GM18868 (cell line): ENCODE data around the gene MTFMT.
"Not testable (repeated sequence)": the region's sequence is repeated elsewhere in the genome, so short reads cannot be mapped to it uniquely, and the experiment has no call there.

Experiments
- ATAC-seq: cut with Tn5 transposase; IDR thresholded peaks from one replicate; pipeline ENCODE4 v1.9.1; 2021; ENCODE audit warnings: mild to moderate bottlenecking, moderate library complexity; ENCODE audit not compliant: unreplicated experiment

The MTFMT gene

DNA sequence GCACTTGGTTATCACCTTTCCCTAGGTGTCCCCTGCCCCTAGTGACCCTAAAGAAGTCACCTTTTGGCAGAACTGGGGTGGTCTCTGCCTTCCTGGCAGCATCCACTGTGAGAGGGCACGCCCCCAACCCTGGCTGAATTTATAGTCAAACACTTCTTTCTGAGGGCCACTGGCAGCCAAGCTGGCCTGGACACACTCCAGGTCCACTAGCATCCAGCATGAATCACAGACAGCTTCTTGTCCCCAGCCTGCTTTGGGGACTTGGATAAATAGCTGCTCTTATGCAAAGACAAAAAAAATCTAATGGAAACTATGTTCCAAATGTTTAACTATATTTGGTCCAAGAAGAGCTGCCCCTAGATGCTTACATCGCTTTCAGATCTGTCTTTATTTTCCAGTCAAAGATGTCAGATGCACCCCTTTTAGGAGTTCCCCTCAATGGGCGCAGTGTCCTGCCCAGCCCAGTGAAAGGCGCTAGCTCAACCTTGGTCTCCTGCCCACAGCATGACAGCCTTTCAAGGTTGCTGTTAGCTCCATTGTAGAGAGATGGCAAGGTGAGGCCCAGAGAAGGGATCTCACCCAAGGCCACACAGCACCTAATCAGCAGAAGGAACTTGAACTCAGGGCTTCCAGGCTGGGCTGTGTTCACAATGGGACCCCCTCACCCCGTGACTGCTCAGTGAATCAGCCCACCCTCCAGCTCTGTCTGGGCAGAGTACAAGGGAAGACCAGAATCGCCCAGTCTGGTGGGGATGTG is 31.4 kb upstream of the MTFMT start:
- no peak for ATAC-seq

DNA sequence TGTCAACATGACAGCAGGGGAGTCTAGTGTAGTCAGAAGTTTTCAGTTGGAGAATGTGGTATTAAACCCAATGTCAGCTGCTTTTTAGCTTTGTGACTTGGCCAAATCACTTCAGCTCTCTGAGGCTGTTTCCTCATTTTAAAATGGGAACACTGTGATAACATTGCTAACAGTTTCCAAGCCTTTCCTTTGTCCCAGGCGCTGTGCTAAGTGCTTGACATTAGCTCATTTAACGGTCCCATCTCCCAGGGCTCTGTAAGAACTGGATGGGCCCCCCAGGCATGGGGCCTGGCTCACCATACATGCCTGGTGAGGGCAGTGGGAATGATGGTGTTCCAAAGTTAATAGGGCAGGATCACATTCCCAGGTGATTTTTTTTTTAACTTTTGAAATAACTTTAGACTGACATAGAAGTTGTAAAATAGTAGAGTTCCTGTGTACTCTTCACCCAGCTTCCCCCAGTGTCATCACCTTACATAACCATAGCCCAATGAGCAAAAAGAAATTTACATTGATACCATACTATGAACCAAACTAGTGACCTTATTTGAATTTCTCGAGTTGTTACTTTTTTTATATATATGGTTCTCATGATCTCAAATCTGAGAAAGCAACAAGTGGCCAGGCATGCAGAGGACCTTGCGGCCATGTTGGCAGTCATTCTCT is 30.6 kb upstream of the MTFMT start:
- ATAC-seq = no peak

DNA sequence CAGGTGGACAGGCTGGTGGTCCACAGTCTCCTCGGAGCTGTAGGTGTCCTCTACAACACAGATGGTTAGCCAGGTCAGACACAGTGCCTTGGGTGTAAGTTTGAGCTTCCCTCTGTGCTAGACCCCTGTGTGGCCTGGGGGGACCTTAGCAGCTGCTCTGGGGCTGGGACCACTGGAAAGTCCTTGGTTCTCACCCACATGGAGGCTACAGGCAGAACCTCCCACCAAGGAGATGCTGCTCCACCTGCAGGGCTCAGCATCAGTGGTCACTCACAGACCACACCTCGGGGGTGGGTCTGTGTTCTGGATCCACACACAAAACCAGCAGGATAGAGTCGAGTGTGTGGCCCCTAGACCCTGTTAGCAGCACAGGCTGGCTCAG is 29.9 kb upstream of the MTFMT start:
- ATAC-seq = no peak

DNA sequence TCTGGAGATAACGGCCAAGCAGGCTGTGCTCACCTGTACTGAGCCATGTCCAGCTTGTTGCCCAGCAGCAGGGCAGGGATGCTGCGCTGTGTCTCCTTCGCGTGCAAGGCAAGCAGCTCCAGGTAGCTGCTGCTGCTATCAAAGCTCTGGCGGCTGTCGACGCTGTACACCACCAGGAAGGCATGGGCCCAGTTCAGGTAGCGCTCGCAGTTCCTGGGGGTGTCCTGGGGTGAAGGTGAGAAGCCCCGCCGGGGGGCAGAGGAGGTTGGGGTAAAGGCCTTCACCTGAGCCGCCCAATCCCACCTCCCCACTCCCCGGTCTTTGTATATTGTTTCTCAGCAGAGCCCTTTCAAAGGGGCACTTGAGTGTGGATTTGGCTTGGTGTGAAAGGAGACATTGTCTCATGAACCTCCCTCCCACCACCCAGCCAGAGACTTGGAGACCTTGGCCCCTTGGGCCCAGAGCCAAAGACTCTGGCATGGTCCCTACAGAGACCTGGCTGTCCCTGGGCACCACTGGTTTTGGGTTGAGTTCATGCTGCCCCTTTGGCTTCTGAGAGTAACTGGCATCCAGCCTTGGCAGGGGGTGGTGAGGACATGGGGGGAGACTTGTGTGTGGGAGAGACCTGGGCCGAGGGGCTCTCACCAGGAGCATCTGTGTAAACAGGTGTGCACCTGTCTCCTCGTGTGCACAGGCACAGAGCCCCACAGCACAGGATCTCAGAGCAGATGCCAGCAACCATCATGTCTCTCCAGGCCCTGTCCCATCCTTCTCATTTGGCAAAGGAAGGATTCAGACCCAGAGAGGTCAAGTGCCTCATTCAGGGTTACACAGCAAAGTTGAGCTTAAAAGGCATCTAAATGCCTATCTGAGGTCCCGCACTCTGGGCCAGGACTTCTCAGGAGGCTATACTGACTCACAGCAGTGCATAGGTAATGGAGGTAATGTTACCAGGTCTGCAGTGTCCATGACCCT is 29.2 kb upstream of the MTFMT start:
- ATAC-seq = no peak

DNA sequence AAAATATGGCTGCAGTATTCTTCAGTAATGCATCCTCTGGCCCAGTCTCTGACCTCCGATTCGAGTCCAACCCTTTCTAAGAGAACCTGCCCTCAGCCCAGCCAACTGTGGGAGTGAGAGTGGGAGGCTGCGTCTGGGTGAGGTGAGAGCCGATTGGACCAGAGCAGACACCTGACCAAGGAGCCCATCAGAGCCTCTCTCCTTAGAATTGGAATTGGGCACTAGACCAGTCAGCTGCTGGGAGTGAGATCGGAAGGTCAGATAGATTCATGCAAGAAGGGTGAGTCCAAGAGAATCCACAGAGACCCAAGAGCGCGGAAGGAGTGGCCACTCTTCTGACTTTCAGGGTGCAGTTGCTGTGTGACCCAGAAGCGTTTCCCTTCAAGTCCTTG is 28.1 kb upstream of the MTFMT start:
- no peak for ATAC-seq

DNA sequence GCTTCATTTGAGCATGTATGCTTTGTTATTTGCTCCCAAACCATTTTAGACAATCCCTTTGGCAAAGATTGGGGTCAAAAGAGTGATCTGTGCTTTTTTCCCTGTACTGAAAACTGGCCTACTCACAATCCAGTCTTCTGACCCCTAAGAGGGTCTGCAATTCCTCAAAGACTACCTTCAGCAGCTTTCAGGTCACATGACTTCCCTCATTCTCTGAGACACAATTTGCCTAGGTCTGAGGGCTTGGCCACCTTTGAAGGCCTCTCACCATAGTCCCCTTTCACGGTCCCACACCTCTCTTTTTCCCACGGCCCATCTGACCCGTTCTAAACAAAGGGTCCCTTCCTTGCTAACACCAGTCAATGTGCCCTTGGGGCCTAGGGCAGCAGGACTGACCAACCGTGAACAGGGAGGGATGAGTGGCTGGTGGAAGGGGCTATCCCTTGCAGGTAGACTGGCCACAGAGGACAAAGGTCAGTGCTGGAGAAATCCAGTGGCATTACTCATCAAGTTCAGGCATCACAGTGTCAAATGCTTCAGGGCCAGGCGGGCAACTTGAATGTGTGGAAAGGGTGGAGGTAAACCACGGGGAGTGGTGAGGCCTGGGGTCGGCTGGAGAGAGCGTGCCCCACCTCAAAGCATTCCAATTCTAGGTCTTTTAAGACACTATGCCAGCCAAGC is 27.6 kb upstream of the MTFMT start:
- no peak for ATAC-seq

DNA sequence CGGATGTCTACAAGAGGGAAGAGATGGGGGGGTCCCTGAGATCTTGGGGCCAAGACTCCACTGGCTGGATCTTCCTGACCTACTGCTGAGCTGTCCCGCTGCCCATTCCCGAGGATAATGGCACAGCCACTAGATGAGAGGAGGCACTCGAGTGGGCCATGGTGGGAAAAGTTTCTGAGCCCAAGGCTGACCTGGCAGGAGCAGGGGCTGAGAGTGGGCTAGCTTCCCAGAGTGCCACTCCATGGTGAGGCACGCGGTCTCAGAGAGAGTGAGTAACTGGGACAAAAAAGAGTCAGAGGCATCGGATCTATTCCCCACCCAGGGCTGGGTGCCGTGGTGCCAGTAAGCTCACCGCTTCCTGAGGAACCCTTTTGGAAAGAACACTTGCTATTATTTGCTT is 26.7 kb upstream of the MTFMT start:
- no peak for ATAC-seq

DNA sequence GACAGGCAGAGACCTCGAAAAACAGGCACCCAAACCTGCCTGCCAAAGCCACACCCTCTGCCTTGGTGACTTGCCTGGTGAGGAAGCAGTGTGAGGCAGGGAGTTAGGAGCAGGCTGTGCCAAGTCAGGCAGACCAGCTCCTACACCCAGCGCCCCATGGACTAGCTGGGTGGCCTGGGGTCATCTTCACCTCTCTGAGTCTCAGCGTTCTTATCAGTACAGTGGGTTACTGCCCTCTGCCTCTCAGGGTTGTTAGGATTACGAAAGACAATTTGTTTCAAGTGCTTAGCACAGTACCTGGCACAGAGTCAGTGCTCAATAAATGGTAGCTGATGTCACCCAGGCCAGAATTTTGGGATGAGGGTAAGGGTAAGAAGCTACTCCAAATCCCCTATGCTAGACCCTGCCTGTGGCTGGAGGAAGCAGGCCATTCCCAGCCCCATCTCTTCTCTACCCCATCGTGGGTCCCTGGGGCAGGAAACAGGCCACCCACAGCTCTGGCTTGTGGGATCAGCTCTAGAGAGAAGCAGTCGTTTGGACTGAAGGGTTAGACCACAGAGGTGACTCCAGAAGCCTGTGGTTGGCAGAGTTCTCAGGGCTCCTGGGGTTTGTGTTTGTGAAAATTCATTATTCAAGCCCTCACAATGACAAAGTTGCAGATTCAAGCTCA is 25.9 kb upstream of the MTFMT start:
- ATAC-seq = no peak

DNA sequence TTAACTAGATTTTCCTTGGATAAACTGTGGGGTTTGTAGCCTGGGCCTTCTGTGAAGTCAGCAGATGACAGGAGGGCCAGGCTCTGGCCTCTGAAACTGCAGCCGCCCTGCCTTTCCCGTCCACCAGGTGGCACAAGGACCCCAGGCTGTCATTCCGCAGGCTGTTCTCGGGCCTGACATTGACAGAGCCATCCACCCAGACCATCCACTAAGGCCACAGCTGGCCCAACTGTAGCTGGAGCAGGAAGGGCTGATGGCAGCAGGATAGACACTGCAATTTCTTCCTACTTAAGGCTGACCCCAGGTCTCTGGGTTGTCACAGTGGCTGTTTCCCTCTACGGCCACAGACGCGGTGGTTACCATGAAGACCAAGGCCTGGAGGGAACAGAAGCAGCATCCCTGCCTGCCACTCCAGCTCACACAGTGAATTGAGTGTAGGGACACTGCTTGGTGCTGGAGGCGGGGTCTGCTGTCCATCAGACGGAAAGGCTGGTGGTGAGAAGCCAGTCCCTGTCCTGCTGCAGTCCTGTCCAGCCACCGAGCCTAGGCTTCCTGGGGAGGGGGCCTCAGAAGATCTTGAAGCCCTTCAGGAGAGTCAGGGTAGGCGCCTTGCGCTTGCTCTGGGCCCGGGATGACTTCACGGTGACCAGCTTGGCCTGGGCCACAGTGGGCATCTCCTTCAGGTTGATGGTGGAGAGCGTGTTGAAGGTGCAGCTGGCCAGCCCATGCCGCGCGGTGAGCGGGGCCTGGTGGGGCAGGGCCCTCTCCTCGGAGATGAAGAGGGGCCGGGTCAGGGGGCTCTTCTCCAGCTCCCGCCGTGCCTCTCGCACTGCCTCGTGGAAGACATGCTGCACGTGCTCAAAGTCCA is 25.1 kb upstream of the MTFMT start:
- no peak for ATAC-seq

DNA sequence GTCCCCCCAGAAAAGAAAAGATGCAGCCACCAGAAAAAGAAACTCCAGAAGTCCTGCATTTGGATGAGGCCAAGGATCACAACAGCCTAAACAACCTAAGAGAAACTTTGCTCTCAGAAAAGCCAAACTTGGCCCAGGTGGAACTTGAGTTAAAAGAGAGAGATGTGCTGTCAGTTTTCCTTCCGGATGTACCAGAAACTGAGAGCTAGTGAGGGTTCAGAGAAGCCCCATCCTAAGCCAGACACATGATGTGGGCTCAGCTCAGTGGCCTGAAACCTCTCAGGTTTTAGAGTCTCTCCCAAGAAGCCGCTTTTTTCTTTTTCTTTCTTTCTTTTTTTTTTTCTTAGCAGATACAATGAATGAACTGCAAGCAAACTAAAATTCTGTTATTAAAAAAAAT is 23.5 kb upstream of the MTFMT start:
- no peak for ATAC-seq

DNA sequence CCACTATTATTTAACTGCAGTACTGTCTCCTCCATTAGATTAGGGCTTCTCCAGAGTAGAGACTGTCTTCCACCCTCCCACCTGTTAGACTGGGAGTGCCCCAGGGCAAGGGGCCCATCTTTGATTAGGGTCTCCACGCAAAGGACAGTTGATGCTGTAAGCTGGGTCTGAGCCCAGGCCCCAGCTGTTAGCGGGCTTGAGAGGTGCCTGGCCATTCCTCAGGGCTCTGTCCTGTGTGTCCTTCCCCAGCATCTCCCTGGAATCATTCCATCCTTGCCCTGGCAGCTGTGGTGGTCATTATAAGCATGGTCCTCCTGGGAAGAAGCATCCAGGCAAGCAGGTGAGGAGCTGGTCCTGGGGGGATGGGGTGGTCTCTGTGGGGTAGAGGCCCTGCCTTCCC is 21.8 kb upstream of the MTFMT start:
- no peak for ATAC-seq

DNA sequence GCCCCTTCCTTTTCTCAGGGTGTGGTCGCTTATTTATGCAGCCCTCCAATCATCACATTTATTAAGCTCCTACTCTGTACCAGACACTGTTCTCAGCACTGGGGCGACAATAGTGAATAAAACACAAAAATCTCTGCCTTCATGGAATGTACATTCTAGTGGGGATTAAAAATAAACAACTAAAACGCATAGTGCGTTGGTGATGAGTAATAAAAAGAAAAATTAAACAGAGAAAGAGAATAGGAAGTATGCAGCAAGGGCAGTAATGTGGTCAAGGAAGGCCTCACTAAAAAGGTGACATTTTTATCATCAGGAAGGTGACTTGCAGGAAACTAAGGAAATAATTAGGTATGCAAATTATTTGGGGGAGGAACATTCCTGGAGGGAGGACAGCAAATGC is 20.8 kb upstream of the MTFMT start:
- ATAC-seq = no peak

DNA sequence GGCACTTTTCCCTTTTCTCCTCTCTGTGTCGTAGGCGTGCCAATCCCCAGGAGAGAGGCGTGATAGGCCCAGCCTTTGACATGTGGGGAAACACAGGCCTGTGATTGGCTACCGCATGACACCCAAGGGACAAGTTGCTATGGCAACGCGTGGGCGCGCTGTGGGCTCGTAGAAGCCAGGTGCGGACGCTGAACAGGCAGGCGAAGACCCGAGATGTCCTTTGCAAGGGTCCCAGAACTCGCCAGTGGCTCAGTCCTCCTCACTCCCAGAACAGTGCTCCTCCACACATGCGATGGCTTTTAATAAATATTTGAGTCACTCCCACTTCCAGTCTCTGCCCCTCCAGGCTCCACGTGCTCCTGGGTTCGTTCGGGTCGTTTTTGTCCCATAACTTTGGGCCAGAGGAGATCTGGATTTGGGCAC is 20.0 kb upstream of the MTFMT start:
- peak; percentile 87 for ATAC-seq

DNA sequence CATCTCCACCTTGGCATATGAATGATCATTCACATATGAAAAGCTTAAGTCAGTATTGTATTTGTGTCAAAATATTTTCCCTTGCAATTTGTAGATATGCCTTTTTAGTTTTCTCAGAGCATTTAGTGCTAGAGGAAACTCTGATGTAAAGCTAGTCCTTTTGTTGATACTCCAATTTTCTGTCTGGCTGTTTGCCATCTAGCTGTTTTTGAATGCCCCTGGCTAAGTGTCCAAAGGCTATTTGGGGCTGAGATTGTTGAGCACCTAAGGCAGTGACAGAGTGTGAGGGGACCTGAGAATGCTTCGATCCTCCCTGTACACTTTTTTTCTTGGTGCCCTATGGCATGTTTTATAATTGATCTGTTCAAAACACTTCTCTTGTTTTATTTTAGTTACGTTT is 18.8 kb upstream of the MTFMT start:
- ATAC-seq = no peak

DNA sequence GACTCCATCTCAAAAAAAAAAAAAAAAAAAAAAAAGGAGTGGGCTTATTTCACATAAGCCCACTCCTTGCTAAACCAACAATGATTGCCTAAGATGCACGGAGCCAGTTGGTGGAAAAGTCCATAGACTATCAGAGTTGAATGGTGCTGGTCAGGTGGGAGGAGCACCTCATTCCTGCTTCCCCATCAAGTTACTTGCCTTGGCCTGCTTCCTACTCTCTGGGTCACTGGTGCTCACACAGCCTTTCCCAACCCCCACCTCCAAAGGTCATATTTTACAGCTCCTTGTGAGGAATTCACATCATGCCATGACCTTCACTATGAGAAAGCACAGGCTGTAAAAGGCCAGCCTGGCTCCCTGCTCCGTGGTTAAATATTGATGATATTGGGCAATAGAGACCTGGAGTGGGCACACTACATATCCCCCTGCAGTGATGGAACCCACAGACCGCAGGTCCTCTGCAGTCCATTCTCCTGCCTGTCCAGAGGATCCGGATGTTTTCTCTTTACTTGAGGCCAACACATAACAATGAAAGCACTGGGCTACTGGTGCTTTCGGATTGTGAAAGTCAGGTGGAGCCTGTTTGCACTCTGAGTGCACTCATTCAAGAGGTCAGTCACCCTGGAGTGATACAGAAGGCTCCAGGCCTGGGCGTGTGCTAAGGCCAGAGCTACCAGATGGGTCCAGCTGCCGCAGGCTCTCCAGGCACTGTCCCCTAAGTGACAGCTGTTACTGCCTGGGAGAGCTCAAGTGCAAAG is 15.5 kb upstream of the MTFMT start, which contains the start of gene SLC51B:
Gene SLC51B (plus strand): TSS at position 664 of the 758 bp plus-strand sequence. CDS start 4,618 bp downstream, outside the sequence.
- no peak for ATAC-seq

DNA sequence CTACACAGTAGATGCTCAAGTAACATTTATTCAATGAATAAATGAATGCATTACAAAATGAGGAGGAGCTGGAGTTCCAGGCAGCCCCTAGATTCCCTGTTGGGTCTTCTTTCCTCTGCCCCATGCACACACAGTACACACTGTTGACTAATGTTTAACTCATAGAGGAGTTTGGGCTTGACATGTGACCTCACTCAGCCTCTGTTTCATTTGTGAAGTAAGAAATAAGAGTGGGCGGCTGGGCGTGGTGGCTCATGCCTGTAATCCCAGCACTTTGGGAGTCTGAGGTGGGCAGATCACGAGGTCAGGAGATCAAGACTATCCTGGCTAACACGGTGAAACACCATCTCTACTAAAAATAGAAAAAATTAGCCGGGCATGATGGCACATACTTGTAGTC is 14.8 kb upstream of the MTFMT start:
- ATAC-seq = not testable (repeated sequence)

DNA sequence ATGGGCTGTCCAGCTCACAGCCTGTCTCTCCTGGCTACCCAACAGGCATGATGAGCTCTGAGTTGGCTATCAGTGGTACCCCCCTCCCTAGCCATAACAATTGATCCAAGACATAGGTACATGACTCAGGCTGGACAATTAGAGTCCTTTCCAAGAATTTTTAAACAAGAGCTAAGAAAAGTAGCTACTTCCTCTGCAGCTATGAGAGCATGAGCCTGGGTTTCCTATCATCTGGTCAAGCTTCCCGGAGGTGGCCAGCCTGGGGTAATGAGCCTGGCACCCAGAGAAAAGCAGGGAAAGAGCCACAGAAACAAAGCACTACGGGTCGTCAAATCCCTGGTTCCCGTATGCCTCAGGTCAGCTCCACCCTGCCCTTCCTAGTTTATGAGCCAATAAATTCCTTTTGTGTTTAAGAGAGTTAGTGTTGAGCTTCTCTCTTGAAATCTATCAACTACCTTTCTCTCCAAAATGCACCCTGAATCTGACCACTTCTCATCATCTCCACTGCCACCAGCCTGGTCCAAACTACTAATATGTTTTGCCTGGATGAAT is 13.4 kb upstream of the MTFMT start:
- no peak for ATAC-seq

DNA sequence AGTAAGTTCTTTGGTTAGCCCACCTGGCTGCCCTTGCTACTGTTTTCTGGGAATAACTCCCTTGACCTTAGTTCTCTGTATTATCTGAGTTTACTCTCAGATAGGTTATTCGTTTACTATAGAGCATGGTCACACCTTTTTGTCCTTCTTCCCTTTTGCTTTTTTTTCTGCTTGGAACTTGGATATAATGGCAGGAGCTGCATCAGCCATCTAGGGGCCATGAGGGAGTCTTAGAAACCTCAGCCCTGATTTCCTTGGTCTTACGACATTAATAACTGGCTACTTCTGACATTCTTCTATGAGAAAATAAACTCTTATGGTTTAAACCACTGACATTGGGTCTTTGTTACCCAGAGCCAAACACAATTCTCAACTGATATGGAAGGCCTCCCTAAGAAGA is 12.3 kb upstream of the MTFMT start:
- no peak for ATAC-seq
